Inflammatory macrophage treated with lipopolysaccharide for 4 hours (primary cell): Measurements from ENCODE around the gene IDE.
A peak's percentile ranks its signal among the peaks of the same experiment; 100 is the strongest.

Experiments used
- DNase-seq: peaks from one replicate; pipeline ENCODE4 v3.0.0-alpha.2; 2020

The IDE gene

DNA sequence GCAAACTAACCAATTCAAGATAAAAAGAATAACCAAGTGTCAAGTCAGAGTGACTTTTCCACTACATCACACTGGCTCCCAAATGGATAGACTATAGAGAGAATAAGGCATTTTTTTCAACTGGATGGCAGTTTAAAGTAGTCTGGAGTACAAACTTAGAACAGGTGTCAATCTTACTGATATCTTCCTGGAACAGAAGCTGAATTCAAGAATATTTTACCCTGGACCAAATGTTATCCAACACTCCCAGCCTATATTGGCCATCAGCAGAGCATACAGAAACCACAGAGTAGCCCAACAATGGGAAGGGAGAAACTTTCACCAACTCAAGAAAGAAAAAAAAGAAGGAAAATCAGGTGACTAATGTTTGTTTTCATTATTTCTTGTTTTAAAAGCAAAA, 11.5 kb downstream of the IDE start:
- no peak for DNase-seq

DNA sequence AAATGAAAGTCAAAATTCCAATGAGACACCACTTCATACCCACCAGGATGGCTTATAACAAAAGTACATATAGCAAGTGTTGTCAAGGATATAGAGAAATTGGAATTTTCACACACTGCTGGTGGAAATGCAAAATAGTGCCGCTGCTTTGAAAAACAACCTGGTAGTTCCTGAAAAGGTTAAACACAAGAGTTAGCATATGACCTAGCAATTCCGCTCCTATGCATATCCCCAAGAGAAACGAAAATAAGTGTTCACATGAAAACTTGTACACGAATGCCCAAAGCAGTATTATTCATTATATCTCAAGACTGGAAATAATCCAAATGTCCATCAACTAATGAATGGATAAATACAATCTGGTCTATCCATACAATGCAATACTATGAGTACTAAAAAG, 14.8 kb downstream of the IDE start:
- no peak for DNase-seq

DNA sequence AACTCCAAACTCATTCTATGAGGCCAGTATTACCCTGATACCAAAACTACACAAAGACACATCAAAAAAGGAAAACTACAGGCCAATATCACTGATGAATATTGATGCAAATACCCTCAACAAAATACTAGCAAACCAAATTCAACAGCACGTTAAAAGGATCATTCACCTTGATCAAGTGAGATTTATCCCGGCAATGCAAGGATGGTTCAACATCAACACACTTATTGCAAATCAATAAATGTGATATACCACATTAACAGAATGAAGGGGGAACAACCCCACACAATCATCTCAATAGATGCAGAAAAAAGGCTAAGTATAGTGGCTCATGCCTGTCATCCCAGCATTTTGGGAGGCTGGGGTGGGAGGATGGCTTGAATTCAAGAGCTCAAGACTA, 19.9 kb downstream of the IDE start:
- DNase-seq, result no peak

DNA sequence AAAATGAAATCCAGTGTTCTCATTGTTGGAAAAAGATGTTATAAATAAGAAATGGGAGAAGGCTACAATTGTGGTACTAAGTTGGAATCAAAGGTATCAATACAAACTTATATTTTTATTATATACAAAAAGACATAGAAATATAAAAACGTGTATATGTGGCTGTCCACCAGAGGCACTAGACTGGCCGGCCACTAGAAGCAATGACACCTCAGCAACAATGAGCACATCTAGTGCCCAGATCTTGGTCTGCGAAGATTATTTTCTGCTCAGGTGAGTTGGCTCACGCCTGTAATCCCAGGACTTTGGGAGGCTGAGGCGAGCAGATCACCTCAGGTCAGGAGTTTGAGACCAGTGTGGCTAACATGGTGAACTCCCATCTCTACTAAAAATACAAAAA, 21.6 kb downstream of the IDE start:
- no peak for DNase-seq

DNA sequence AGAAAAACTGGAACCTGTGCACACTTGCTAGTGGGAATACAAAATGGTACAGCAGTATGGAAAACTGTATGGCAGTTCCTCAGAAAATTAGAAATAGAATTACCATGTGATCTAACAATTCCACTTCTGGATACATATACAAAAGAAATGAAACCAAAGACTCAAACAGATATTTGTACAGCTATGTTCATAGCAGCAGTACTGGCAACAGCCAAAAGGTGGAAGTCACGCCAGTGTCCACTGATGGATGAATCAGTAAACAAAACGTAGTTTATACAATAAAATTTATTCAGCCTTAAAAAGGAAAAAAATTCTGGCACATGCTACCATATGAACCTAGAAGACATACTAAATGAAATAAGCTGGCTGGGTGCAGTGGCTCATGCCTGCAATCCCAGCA, 23.0 kb downstream of the IDE start:
- no peak for DNase-seq

DNA sequence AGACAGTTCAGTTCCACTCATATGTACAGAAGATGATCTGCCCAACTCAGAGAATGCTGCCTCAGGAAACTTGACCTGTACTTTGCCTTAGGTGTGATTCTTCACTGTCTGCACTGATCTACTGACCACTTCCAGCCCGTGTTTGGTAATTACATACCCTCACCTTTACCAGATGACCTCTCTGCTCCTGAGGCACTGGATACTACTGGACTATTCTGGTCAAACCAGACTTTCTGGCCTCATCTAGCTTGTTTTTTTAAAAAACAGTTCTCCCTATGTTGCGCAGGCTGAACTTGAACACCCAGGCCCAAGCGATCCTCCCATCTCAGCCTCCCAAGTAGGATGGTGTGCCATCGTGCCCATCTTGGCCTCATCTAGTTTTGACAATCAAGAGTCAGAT, 26.2 kb downstream of the IDE start:
- DNase-seq, result no peak

DNA sequence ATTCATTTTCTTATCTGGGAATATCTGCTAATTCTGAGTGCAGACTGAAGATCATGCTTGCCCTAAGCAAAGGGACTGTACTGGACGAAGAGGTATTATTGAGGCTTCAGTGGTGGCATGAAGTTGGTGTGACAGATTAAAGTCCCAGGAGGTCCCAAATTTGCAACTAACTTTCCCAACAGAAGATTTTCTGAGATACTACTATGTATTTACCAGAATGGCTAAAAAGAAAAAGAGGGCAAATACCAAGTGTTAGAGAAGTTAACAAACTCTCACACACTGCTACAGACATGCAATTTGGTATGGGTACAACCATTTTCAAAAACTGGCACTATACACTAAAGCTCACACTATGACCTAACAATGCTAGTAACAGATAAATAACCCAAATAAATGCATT, 28.3 kb downstream of the IDE start:
- DNase-seq, result no peak

DNA sequence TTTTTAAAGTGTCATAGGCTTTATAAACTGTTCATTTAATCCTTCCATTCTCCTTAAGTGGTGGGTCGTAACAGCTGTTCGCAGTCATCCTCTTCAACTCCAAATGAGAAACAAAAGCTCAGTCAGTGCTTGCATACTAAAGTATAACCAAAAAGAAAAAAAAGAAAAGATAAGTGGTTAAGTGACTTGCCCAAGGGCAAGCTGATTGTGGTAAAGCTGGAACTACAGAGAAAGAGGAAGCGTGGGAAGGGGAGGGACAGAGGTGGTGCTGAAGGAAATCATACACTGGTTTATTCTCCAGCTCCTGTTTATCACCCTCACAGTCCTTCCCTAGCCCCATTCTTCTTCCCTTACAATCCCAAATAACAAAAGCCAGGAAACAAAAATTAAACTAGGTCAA, 29.6 kb downstream of the IDE start:
- peak; percentile 78 for DNase-seq

DNA sequence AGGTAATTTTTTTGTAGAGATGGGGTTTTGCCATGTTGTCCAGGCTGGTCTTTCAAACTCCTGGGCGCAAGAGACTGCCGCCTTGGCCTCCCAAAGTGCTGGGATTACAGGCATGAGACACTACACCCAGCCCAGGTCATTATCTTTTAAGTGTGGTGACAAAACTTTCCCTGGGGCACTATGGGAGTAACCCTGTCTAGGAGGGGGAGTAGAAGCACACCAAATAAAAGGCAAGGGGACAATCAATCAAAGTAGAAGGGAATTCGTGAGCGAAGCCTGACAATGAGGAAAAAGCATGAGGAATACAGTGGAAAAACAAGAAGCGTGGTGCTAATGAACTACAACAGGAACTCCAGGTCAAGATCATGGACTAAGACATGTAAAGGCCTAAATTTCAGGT, 31.4 kb downstream of the IDE start:
- DNase-seq, result no peak

DNA sequence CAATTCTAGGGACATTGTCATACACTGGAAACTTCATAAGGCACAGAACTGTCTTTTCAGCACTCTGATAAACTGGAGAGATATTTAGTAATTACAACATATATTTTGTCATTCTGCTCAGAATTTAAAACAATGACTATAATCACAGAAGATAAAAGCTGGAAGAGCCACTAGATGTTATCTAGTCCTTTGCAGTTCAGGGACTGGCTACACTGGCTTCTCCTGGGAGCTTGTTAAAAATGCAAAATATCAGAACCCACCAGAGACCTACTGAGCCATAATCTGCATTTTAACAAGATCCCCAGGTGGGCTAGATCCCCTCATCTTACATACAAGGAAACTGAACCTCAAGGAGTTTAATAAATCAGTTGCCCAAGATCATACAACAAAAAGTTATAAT, 32.3 kb downstream of the IDE start:
- DNase-seq, result no peak

DNA sequence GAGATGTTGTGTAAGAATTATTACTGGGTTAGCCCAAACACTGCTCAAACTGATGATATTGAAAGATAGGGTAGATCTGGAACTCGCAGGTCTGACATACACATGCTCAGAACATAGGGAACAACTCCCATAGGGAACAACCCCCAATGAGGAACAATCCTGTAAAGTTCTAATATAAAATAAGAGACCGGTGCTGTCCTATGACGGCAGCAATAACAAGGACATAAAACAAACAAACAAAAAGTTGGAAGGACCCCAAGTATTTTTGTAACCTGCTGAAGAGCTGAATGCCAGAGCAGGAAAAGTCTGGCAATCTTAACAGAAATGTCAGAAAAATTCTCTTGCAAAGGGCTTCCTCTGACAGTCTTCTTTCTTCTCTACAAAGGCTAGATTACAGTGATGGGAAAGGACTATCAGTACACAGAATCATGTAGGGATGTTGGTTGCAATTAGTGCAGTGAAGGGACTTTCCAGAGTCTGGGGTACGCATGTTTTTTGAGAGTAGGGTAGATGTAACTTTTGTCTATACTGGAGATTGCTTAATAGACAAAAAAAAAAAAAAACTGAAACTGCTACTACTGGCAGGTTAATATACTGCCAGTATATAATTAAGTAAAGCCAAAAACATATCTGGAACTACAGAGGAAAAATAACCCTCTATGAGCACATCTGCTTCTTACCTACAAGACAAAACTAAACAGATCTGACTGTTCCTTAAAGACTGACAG, 35.5 kb downstream of the IDE start:
- no peak for DNase-seq

DNA sequence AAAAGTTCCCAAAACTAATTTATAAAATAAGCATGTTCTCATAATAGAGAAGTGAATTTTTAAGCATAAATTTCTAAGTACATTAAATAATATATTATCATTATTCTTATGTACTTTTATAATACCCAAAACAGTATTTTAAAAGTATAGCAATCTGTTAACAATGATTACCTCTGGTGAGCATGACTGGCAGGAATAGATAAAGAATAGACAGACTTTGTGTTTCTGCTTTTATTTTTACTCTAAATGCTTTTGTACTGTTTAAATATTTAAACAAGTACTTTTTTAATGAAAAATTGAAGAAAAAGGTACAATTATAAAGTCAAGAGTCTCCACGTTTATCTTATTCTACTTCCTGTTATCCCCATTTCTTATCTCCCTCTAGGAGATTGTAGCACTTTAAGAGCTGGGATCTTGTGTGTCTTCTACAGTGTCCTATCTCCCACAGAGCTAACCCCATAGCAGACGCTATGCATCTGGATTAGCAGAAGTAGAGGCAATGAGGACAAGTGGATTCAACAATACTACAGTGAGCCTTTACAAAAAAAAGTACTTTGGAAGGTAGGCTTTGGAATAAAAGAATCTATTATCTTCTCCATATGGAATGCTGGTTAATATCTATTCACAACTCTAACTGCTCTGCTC, 42.9 kb downstream of the IDE start:
- DNase-seq, result no peak

DNA sequence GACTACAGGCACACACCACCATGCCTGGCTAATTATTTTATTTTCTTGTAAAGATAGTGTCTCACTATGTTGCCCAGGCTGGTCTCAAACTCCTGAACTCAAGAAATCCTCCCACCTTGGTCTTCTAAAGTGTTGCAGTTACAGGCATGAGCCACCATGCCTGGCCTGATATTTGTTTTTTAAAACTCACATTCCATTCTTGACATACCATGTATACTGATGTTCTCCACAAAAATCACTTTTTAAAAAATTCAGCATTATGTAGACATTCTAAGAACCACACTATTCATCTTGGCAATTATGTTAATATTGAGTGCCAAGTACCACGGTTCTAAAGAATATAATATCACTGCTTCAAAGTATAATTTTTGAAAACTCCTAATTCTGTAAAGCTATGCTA, 43.5 kb downstream of the IDE start:
- DNase-seq, result no peak

DNA sequence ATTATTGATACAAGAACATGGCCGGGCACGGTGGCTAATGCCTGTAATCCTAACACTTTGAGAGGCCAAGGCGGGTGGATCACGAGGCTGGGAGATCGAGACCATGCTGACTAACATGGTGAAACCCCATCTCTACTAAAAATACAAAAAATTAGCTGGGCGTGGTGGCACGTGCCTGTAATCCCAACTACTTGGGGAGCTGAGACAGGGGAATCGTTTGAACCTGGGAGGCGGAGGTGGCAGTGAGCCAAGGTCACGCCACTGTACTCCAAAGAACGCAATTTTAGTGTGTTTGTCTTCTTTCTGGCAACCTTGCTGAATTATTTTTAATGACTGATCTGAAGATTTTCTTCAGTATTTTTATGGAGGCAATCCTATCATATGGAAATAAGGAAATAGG, 46.2 kb downstream of the IDE start:
- no peak for DNase-seq

DNA sequence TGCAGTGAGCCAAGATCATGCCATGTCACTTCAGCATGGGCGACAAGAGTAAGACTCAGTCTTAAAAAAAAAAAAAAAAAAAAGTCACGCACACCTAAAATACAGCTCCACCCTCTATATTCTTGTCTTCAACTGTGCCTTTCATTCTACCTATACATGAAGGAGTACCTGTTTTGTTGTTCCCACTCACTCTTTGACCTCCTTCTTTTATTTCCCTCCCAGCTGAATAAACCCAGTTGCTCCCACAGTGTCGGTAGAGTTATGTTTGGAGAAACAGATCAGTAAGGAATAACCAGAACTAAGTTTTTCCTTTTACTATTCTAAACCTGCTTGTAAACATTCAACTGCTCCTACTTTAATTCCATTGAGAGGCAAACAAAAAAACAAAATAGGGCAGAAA, 50.3 kb downstream of the IDE start:
- DNase-seq, result no peak

DNA sequence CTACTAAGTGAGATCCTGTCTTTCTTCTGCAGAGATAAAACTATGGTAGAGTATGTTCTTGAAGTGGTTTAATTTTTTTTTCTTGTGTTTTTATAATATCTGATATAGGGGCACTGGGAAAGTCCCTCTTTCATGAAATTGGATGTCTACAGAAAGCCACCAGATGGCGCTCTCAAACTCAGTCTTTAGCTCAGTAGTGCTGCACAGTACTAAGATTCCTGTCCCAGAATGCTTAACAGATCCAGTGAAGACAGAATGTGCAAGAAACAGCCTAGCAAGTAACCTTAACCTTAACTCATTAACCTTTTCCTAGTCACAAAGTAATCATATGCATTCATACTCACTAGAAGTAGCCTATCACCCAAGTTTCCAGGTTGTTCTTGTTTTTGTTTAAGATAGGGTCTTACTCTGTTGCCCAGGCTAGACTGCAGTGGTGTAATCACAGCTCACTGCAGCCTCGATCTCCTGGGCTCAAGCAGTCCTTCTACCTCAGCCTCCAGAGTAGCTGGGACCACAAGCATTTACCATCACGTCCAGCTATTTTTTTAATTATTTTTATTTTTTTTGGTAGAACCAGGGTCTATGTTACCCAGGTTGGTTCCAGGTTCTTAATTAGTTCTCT, 56.7 kb downstream of the IDE start:
- DNase-seq, result peak; percentile 76

DNA sequence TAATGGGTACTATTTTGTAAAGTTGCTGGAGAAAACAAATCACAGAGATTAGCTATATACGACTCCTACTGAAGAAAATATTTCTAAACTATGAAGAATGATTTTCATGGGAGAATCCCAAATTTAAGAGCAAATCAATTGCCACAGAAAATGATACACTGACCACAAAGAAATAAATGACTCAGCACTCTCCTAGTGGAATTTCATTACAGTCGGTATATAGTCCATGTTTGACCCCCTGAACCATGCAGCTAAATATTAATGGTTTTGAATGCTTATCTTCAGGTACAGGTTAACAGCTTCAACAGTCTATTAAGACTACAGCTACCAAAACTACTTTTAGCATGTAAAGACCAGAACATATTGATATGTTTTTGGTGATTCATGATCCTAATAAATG, 65.0 kb downstream of the IDE start:
- no peak for DNase-seq

DNA sequence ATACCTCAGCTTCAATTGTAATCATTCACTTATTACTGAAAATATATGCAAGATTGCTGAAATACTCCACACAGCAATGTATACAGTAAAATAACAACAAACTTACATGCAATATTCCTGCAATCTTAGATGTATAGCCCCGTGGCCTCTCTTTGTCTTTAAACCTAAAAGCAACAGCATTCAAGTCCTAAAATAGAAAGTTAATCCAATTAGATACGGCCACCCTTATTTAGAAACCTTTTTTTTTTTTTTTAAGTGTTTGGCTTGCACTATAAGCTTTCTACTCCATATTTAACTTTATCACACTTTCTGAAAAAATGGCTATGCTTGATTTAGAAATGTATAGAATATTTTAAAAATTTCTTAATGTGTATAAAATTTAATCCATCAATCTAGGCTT, 67.6 kb downstream of the IDE start:
- no peak for DNase-seq

DNA sequence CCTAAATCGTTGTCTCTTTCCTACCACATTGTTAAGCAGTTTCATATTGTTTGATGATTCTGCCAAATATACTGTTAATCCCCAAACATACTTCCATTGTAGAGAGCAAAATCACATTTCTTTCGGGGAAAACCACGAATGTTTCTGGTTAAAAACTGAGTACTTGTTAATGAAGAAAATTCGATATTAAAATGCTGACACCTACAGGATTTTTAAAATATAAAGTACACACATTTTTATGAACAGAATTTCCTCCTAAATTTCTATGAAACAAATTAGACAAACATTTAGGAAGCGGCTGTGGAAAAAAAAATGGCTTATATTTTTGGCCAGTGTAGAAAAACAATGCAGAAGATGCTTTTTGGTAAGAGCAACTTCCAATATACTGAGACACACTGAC, 68.8 kb downstream of the IDE start:
- DNase-seq, result no peak

DNA sequence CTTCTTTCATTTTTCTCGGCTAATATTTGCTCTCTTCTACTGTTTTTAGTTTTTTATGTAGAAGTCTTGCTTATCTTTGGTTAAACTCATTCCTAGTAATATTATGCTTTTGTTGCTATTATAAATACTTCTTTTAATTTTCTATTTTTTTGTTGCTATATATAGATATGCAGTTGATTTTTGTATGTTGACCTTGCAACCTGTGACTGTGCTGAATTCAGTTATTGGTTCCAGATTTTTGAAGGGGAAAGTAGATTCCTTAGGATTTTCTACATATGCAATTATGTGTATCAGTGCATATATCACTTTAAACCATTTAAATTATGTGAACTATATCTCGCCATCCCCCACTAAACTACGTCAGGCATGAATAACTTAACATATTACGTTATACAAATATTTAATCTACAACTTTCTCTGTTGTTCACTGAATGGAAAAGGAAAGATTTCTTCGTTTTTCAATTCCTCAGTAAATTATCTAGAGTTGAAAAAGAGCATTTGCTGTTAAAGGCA, 71.5 kb downstream of the IDE start:
- no peak for DNase-seq

DNA sequence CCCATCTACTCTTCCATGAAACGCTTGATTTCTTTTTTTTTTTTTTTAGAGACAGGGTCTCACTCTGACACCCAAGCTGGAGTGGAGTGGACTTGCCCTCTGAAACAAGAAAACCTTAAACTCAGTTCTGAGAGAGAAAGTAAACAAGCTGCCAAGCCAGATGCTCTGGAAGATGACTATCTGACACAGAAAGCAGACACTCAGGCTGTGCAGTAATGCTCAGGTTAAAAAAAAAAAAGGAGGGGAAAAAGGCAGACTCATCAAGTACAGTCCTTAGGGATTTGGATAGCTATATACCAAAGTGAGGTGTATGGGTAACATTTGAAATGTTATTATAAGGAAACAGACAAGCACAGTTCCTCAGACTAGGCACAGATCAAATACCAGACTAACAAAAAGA, 80.5 kb downstream of the IDE start:
- no peak for DNase-seq

DNA sequence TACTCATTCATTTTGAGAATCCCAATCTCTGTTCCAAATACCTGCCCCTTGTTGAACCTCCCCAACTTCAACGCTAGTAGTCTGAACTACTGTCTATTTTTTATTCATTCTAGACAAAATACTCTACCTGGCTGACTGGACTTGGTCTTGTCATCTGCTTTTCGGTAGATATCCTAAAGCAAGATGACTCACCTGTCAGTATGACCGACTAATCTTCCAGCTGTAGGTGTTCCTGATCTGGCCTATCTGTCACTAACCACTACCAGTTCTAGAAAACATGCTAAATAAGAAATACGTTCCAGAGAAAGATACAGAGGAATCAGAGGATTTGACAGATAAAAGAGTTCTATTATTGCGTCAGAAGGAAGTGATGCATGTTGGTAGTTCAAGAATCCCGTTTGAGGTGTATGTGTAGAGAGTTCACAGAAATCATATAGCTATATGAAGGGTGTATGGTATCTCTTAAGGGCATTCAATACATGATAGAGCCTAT, 81.1 kb downstream of the IDE start:
- DNase-seq, result no peak

DNA sequence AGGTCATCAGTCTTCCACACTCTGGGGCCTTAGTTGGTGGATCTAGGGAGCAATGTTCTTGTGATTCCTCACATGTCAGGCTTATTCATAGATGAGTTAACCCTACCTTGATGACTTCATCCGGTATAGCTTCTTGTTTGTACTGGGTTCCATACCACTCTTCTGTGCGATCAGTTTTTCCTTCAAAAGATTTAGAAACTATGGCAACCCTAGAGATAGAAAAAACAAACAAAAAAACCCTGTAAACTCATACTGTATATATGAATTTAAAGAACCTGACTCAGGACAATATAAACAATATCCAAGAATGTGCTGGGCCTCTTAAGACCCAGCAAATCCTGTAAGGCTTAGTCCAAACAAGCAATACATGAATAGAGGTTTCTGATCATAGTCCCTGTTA, 83.5 kb downstream of the IDE start:
- DNase-seq, result no peak

DNA sequence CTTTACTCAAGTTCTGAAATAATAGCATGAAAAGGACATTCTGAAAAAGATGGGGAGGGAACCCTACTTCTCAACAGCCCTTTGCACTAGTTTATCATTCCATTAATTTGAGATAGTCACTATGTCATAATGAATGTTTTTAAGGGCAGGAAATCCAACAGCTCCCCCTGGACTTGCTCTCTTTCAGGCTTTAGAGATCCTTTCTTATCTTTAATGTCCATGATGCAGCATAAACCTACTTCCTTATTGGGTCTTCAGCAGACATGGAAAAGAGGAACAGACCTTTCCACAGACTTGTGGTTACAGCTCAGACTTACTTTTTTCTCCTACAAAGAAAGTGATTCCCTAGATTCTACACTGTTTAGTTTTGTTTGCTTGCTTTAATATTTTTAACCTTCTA, 87.3 kb downstream of the IDE start:
- peak; percentile 86 for DNase-seq
